ENCODE results near the gene ETV1. TPM values are rescaled to one million over a fixed set of nuclear protein-coding genes. Genes with fewer than 3 reads are reported as not detected.

Gene ETV1
- total RNA-seq, 3 donors from 2014 or later: 3.2 to 10.1 (median 5.6) TPM

GRCh38 chr7:13949445-13949844 lies 40.0 kb downstream of the ETV1 start:
- no peaks in the 10 kb centered on the region for H3K36me3 ChIP-seq
- H3K27ac ChIP-seq: no peak overlapping the region
- intact Hi-C loops (cut with DNase I; ENCODE audit: low total_unique reads): no loop called here
- no peak for DNase-seq (ENCODE audit: low spot score in 2 of 2)
- H3K9me3 ChIP-seq: no peaks in the 10 kb centered on the region
- TF ChIP-seq POLR2A (IDR thresholded peaks at IDR 0.05) (no peak), CTCF (IDR thresholded peaks at IDR 0.05) (no peak), POLR2AphosphoS5 (IDR thresholded peaks at IDR 0.05) (no peak)
- no peak overlapping the region for H3K4me3 ChIP-seq
- no peaks in the 10 kb centered on the region for H3K27me3 ChIP-seq
- H3K4me1 ChIP-seq: no peaks in the 10 kb centered on the region

- no peaks in the 10 kb centered on the region for H3K27me3 ChIP-seq
- no peaks in the 10 kb centered on the region for H3K36me3 ChIP-seq
- no peak for TF ChIP-seq CTCF (IDR thresholded peaks at IDR 0.05)
- TF ChIP-seq POLR2A (IDR thresholded peaks at IDR 0.05): no peak
- TF ChIP-seq POLR2AphosphoS5 (IDR thresholded peaks at IDR 0.05): no peak
- no peak overlapping the region for H3K4me3 ChIP-seq
- H3K4me1 ChIP-seq: no peaks in the 10 kb centered on the region
- no peak for DNase-seq (ENCODE audit: low spot score in 2 of 2)
- intact Hi-C loops (cut with DNase I; ENCODE audit: low total_unique reads): no loop called here
- H3K9me3 ChIP-seq: no peaks in the 10 kb centered on the region
- no peak overlapping the region for H3K27ac ChIP-seq
Observed at GRCh38 chr7:13948019-13948801, 41.3 kb downstream of the ETV1 start.

GRCh38 chr7:13947535-13947934 lies 41.9 kb downstream of the ETV1 start:
- intact Hi-C loops (cut with DNase I; ENCODE audit: low total_unique reads): no loop called here
- no peak for TF ChIP-seq POLR2A (IDR thresholded peaks at IDR 0.05)
- TF ChIP-seq CTCF (IDR thresholded peaks at IDR 0.05): no peak
- TF ChIP-seq POLR2AphosphoS5 (IDR thresholded peaks at IDR 0.05): no peak
- no peak overlapping the region for H3K27ac ChIP-seq
- no peaks in the 10 kb centered on the region for H3K27me3 ChIP-seq
- H3K4me1 ChIP-seq: no peaks in the 10 kb centered on the region
- no peak for DNase-seq (ENCODE audit: low spot score in 2 of 2)
- H3K4me3 ChIP-seq: no peak overlapping the region
- H3K36me3 ChIP-seq: no peaks in the 10 kb centered on the region
- H3K9me3 ChIP-seq: no peaks in the 10 kb centered on the region

- no peak overlapping the region for H3K27ac ChIP-seq
- no peaks in the 10 kb centered on the region for H3K27me3 ChIP-seq
- no peaks in the 10 kb centered on the region for H3K36me3 ChIP-seq
- TF ChIP-seq CTCF (IDR thresholded peaks at IDR 0.05): no peak
- TF ChIP-seq POLR2A (IDR thresholded peaks at IDR 0.05): no peak
- TF ChIP-seq POLR2AphosphoS5 (IDR thresholded peaks at IDR 0.05): no peak
- no peaks in the 10 kb centered on the region for H3K9me3 ChIP-seq
- H3K4me3 ChIP-seq: no peak overlapping the region
- no peak for DNase-seq (ENCODE audit: low spot score in 2 of 2)
- H3K4me1 ChIP-seq: no peaks in the 10 kb centered on the region
- intact Hi-C loops (cut with DNase I; ENCODE audit: low total_unique reads): no loop called here
Observed at GRCh38 chr7:13946181-13946580, 43.3 kb downstream of the ETV1 start.

GRCh38 chr7:13945670-13946069 lies 43.8 kb downstream of the ETV1 start:
- no peak for DNase-seq (ENCODE audit: low spot score in 2 of 2)
- H3K4me3 ChIP-seq: peak overlapping the region in 2 of 3 donors; percentile 25 to 38
- no peak for TF ChIP-seq POLR2AphosphoS5 (IDR thresholded peaks at IDR 0.05)
- no peak for TF ChIP-seq POLR2A (IDR thresholded peaks at IDR 0.05)
- no peak for TF ChIP-seq CTCF (IDR thresholded peaks at IDR 0.05)
- no peaks in the 10 kb centered on the region for H3K36me3 ChIP-seq
- no peaks in the 10 kb centered on the region for H3K4me1 ChIP-seq
- no peaks in the 10 kb centered on the region for H3K27me3 ChIP-seq
- H3K9me3 ChIP-seq: no peaks in the 10 kb centered on the region
- H3K27ac ChIP-seq: no peak overlapping the region
- intact Hi-C loops (cut with DNase I; ENCODE audit: low total_unique reads): no loop called here

All from breast epithelium (tissue), 4 donors.